ENCODE measurements around the gene ADCY1.

ADCY1 gene

GRCh38 chr7:45677311-45677900 is 103.2 kb downstream of the ADCY1 start:
- DNase-seq (ENCODE audit: low read depth): no peak

DNA sequence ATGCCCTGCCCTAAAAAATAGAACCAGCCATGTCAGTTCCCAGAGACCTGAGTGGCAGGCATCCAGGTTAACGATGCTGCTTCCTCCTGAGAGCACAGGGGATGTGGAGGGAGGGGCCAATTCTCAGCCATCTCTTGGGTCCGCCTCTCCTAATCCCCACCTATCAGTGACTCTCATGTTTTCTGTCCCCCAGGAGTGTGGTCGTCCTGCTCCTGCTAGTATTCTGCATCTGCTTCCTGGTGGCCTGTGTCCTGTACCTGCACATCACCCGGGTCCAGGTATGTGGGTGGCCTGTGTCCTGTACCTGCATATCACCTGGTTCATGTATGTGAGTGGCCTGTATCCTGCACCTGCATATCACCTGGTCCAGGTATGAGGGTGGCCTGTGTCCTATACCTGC is 105.3 kb downstream of the ADCY1 start:
- DNase-seq (ENCODE audit: low read depth): no peak

GRCh38 chr7:45680776-45681175 is 106.6 kb downstream of the ADCY1 start:
- peak; percentile 4 for DNase-seq (ENCODE audit: low read depth)

DNA sequence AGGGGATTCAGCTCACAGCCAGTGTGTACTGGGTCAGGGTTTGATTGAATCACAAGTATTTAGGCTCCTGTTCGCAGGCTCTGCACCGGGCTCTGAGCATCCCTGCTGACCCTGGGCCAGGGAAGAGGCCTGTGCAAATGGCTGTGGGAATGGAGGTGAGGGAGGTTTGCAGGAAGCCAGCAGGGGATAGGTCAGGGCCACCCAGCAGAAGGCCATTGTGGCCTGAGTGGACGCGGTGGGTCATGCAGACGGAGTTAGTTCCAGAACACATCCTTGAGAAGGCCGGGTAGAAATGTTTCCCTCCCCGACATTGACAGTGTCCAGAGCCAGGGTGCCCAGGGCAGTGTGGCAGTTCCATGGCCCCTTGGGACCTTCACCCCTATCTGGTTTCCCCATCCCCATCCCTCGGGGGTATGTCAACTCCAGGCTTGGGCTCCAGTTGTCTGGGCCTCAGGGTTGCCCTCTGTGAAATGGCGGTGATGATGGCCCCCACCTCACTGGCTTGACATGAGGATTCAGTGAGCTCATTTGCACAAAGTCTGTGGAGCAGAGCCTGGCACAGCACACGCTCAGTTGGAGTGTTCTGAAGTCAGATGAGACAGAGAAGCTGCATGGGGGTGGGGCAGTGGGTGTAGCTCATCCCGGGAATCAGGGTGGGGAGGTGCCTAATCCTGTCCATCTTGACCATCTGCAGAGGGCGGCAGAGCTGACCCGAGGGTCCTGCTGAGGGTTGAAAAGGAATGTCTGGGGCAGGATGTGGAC is 107.6 kb downstream of the ADCY1 start:
- DNase-seq (ENCODE audit: low read depth): no peak

DNA sequence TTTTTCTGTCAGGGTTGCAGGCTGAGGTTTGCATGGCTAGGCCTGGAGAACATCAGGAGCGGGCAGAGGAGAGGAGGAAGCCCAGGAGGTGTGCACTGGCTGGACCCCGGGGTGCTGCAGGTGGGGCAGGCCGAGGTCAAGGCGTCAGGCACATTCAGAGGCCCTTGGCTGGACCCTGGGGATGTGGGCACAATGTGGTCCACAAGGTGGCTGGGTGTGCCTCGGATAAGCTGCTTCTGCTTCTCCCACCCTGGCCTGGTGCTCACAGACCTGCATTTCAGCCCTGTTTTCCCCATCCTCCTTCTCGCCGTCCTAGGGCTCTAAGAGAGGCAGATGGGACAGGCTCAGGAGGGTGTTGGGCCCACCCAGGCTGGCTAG is 108.2 kb downstream of the ADCY1 start:
- no peak for DNase-seq (ENCODE audit: low read depth)

DNA sequence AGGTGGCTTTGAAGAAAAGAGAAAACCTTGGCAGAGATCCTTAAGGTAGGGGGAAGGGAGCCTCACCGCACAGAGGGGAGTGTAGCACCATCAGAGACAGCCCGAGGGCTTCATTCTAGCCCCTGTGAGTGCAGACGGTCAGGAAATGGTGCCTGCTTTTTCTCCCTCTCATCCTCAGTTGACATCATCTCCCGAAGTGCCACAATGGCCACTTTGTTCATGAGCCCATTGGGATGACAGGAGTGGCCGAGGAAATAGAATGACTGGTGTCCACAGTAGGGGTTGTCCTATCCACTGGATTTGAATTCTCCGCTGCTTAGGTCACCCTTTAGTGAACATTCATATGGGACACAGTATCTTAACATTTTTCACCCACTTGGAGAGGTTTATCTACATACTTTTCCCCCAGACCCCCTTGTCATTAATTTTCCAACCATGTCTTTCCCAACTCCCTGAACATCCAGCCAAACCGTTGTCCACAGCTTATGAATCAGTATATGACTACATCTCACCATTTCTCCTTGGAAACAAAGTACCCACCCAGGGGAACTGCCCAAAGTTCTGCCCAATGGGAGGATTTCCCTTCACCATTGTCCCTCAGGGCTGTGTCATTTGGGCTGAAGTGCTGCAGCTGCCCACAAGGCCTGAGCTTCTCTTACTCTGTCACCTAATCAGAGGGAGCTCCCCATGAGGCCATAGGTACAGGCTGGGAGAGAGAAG is 108.8 kb downstream of the ADCY1 start:
- DNase-seq (ENCODE audit: low read depth): peak; percentile 5

DNA sequence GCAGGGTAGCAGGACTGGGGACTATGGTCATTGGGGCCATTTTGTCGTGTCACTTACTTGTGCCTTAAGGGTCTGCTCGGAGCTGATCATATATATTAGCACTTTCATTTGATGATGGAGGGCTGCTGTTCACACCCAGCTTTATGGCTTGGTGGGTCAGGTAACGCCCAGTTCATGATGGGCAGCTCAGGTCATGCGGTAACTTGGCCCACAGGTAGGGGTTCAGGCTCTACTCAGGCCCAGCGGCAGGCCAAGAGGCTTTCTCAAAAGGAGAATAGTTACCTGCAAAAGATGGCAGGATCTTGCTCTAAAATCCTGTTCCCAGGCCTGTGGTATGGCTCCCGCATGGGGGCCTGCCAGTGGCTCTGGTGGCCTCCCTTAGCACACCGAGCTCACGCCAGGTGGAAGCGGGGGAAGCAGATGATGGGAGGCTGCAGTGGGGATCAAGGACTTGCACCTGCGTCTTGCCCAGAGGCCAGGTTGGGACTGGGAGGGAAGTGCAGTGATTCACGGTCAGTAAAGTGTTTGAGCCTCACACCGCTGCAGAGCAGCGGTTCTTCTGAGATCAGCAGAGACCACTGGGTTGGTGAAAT is 109.5 kb downstream of the ADCY1 start:
- DNase-seq (ENCODE audit: low read depth): no peak

- no peak for DNase-seq (ENCODE audit: low read depth)
These were observed 110.9 kb downstream of the ADCY1 start for GRCh38 chr7:45684910-45685618.

- DNase-seq (ENCODE audit: low read depth): no peak
These were observed 111.6 kb downstream of the ADCY1 start for GRCh38 chr7:45685619-45686240.

- no peak for DNase-seq (ENCODE audit: low read depth)
These were observed 112.4 kb downstream of the ADCY1 start for GRCh38 chr7:45686441-45687184.

- DNase-seq (ENCODE audit: low read depth): no peak
These were observed 113.0 kb downstream of the ADCY1 start for GRCh38 chr7:45687185-45687560.

DNA sequence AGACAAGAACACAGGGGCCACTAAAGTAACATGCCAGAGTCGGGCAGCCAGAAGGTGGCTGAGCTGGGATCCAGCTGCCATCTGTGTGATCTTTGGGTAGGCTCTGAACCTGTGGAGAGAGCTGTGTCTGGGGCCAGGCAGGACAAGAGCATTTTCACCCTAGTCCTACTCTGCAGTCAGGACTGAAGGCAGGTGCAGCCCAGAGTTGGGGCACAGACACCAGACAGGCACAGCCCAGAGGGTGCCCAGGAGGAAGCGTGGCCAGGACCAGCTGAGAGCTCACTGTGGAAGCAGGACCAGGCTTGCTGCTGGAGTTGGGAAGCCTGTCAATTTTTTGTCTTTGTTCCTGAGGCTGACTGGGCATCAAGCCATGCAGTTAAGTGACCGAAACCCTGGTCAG is 113.6 kb downstream of the ADCY1 start:
- DNase-seq (ENCODE audit: low read depth): no peak

GRCh38 chr7:45688382-45688781 is 114.2 kb downstream of the ADCY1 start:
- DNase-seq (ENCODE audit: low read depth): no peak

GRCh38 chr7:45689011-45689796 is 115.0 kb downstream of the ADCY1 start:
- peak; percentile 90 for DNase-seq (ENCODE audit: low read depth)

DNA sequence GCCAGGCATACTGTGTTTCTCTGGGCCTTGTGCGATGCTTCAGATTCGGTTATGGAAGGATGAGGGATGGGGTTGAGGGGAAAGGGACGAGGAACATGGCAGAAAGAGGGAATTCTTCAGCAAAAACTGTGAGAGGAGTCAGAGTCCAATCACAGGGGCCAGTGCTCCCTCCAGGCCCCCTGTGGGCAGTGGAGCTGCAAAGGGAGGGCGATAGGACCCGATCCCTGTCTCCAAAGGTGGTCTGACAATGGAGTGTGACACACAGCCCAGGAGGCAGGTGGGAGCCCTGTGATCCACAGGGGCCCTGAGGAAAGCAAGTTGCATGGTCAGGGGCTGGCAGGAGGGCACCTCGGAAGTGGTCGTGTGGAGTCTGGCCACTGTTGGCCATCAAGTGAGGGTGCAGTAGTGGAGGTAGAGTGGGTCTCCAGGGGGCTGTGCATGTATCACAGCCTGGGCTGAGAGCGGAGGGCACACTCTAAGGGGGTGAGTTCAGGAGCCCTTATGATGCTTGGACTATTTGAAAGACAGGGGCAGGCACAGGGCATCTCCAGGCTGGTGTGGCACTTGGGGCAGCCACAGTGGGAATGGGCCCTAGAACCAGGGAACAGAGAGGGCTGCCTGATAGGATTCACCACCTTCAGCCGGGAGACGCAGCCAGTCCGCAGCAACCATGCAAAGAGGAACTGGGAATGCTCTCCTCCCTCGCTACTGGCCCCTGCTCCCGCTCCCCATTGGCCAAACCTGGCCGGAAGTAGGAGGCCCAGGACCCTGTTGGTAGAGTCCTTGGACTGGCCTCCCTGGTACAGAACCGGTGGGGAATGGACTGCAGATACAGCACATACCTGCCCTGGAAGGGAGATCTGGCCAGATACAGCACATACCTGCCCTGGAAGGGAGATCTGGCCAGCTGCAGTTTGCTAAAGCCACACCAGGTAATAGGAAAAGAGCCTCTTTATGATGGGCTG is 115.9 kb downstream of the ADCY1 start:
- no peak for DNase-seq (ENCODE audit: low read depth)

GRCh38 chr7:45690762-45691150 is 116.6 kb downstream of the ADCY1 start:
- DNase-seq (ENCODE audit: low read depth): no peak

- no peak for DNase-seq (ENCODE audit: low read depth)
These were observed 117.0 kb downstream of the ADCY1 start for GRCh38 chr7:45691155-45691656.

DNA sequence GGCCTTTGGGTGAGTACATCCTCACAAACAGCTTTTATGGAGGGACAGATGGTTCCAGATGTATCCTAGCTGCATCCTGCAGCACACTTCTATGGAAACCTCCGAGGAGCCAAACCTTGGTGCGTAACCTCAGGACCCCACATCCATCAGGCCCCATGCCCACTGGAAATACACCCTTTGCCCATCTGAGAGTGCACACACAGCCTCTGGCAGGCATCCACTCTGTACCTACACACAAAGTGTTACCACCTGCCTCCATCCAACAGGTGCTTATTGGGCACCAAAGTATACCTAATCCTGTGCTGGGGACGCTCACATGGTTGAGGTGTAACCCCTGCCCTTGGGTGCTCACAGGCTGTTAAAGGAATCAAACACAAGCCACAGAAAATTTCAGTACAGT is 117.9 kb downstream of the ADCY1 start:
- DNase-seq (ENCODE audit: low read depth): no peak
